Peyer's patch (tissue), 4 donors: ENCODE results near the gene PON3. TPM values are rescaled to one million over a fixed set of nuclear protein-coding genes. Genes with fewer than 3 reads are reported as not detected.

Experiments
- DNase-seq, 3 donors: peaks; one replicate each; pipeline ENCODE4 v3.0.0-alpha.2; 2017 to 2019
- H3K27ac ChIP-seq, 4 donors: fragments of 200-600 bp; sonication (generic); one replicate each; pipeline ENCODE4 v1.5.1; 2016 to 2019
- H3K27me3 ChIP-seq, 2 donors: fragments of 200-600 bp; sonication (generic); one replicate each; pipeline ENCODE4 v1.5.1; 2019
- H3K36me3 ChIP-seq, 3 donors: fragments of 200-600 bp; sonication (generic); one replicate each; pipeline ENCODE4 v1.5.1; 2016 to 2019
- H3K4me1 ChIP-seq, 4 donors: fragments of 200-600 bp; sonication (generic); one replicate each; pipeline ENCODE4 v1.5.1; 2016 to 2019
- H3K4me3 ChIP-seq, 4 donors: fragments of 200-600 bp; sonication (generic); 1 replicate in 3 of 4; 2 replicates in 1 of 4; pipeline ENCODE4 v1.5.1; 2016 to 2019; ENCODE audit warnings: mild to moderate bottlenecking in 1 of 4
- H3K9me3 ChIP-seq, 4 donors: fragments of 200-600 bp; sonication (generic); one replicate each; pipeline ENCODE4 v1.5.1; 2016 to 2019; ENCODE audit warnings: mild to moderate bottlenecking in 1 of 4
- CTCF ChIP-seq, 6 experiments: fragments of 450-650 bp in 4 of 6; fragments of 200-600 bp in 2 of 6; sonication (generic) in 1 of 6; IDR thresholded peaks; one replicate each; pipeline ENCODE4 v1.5.1; 2017 to 2019; ENCODE audit warnings: antibody characterized with exemption in 6 of 6, mild to moderate bottlenecking in 3 of 6, moderate library complexity in 1 of 6
- POLR2A ChIP-seq, 2 donors: fragments of 450-650 bp; IDR thresholded peaks; one replicate each; pipeline ENCODE4 v1.5.1; 2017; ENCODE audit warnings: antibody characterized with exemption in 2 of 2, mild to moderate bottlenecking in 2 of 2, moderate library complexity in 2 of 2
- total RNA-seq, 4 donors: library from RNA; depleted of rRNA; stranded (reverse); fragments of >200 nt; gene quantifications; one replicate each; pipeline ENCODE4 v1.1.0, GENCODE V29; 2016

Gene PON3
- total RNA-seq, 4 donors from 2014 or later: 2.9 to 9.1 (median 5.5) TPM; not detected in 1

DNA sequence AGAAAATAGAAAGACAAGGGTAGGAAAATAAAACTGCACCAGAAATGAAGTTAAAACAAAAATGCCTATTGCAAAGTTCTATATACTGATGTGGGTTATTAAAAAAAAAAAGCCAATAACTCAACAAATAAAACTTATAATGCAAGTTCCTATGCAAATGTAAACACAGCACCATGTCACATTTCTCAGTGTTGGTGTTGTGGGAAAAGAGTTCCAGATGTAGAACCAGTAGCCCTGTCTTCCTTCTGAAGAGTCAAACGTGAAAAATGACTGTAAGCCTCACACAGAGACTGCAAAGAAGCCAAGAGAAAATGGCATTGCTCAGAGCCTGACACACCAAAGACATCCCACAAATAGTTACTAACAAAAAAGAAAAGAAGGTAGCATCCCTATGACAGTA, 28.5 kb upstream of the PON3 start:
- DNase-seq: no peak
- Histone ChIP-seq H3K9me3 (no peaks in the 10 kb centered on the region), H3K4me1 (no peaks in the 10 kb centered on the region), H3K27me3 (no peaks in the 10 kb centered on the region), H3K4me3 (no peak overlapping the region), H3K36me3 (peaks cover 0 to 4% (median 0%) of the 10 kb centered on the region in 3 donors), H3K27ac (no peak overlapping the region)
- TF ChIP-seq POLR2A (IDR thresholded peaks at IDR 0.05) (no peak), CTCF (IDR thresholded peaks at IDR 0.05) (no peak)

- no peak for TF ChIP-seq POLR2A (IDR thresholded peaks at IDR 0.05)
- TF ChIP-seq CTCF (IDR thresholded peaks at IDR 0.05): no peak
- Histone ChIP-seq H3K4me3 (no peak overlapping the region), H3K27ac (no peak overlapping the region), H3K4me1 (no peaks in the 10 kb centered on the region), H3K36me3 (peaks cover 0 to 4% (median 0%) of the 10 kb centered on the region in 3 donors), H3K9me3 (no peaks in the 10 kb centered on the region), H3K27me3 (no peaks in the 10 kb centered on the region)
- no peak for DNase-seq
Observed at GRCh38 chr7:95421847-95422444, 25.8 kb upstream of the PON3 start.

DNA sequence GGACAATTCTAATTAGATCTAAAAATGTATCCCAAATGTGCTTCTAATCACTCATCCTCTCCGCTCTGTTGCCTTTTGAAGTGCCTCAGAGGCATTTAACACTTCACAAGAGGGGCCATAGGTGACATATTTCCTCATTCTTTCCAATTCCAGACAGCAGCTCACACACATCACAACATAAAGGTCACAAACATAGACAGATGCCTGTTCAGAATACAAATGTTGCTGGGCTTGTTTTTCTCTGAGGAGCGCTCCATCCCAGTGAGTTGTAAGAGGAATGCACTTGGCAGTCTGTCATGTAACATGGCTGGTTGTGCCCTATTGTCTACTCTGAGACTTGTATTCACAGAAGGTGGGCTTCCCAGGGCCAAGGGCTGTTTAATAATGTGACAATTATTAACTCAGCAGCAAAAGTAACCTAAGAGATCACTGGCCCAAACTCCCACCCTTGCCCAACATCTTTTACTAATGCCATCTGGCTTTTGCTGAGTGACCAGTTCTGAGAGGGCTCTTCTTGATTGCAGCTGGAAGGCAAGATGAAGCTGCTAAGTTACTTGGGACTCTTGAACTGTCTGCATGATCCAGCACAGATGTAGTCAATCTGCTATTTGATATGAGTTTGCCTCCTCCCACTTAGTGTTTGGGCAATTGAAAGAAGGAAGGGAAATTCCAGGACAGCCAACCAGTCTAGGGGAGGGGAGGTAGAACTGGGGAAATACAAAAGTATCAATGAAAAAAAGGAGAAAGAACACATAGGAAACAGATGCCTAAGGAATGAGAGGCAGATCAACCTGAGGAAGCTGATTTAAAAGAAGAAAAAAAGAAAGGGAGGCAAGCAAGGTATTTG, 25.0 kb upstream of the PON3 start:
- no peak for TF ChIP-seq CTCF (IDR thresholded peaks at IDR 0.05)
- no peak for TF ChIP-seq POLR2A (IDR thresholded peaks at IDR 0.05)
- Histone ChIP-seq H3K9me3 (no peaks in the 10 kb centered on the region), H3K27ac (no peak overlapping the region), H3K4me1 (no peaks in the 10 kb centered on the region), H3K36me3 (peaks cover 0 to 4% (median 0%) of the 10 kb centered on the region in 3 donors), H3K4me3 (no peak overlapping the region), H3K27me3 (no peaks in the 10 kb centered on the region)
- no peak for DNase-seq

DNA sequence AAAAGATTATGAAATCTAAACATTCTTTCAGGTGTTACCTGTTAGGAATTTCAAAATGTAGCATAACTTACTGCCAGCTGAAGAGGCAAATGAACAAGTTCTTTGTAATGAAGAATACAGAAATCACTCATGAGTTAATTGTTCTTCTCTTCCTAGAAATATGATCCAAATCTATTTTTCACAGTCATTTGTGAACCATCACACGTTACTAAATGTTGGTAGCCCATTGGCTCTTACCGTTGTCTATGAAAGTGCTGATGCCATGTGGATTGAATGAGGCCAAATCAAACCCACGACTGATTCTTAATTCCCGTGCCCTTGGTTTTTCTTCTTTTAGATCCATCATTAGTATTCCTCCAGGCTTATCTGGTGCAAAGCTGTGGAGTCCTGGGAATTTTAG, 15.9 kb upstream of the PON3 start:
- TF ChIP-seq CTCF (IDR thresholded peaks at IDR 0.05): no peak
- TF ChIP-seq POLR2A (IDR thresholded peaks at IDR 0.05): no peak
- H3K4me1 ChIP-seq: no peaks in the 10 kb centered on the region
- H3K27me3 ChIP-seq: no peaks in the 10 kb centered on the region
- H3K27ac ChIP-seq: no peak overlapping the region
- DNase-seq: no peak
- H3K9me3 ChIP-seq: no peaks in the 10 kb centered on the region
- H3K36me3 ChIP-seq: peaks cover 0 to 32% (median 0%) of the 10 kb centered on the region in 3 donors
- no peak overlapping the region for H3K4me3 ChIP-seq

- Histone ChIP-seq H3K4me1 (no peaks in the 10 kb centered on the region), H3K36me3 (peaks cover 0 to 32% (median 0%) of the 10 kb centered on the region in 3 donors), H3K4me3 (no peak overlapping the region), H3K27ac (no peak overlapping the region), H3K27me3 (no peaks in the 10 kb centered on the region), H3K9me3 (no peaks in the 10 kb centered on the region)
- no peak for DNase-seq
- TF ChIP-seq CTCF (IDR thresholded peaks at IDR 0.05) (no peak), POLR2A (IDR thresholded peaks at IDR 0.05) (no peak)
Observed at GRCh38 chr7:95411666-95412065, 15.5 kb upstream of the PON3 start.
